ENCODE data around the gene KRT1. TPM values are rescaled to one million over a fixed set of nuclear protein-coding genes. Genes with fewer than 3 reads are reported as not detected.

KRT1 gene
- total RNA-seq, 1 experiment from 2014 or later: not detected

GRCh38 chr12:52687497-52688385, 7.5 kb upstream of the KRT1 start:
- no peak for DNase-seq (ENCODE audit: low read depth, low spot score)
- in situ Hi-C loops (cut with HindIII; ENCODE audit: low pct_unique_long_range_greater_than_20kb, low sequenced_read_pairs): no loop called here

DNA sequence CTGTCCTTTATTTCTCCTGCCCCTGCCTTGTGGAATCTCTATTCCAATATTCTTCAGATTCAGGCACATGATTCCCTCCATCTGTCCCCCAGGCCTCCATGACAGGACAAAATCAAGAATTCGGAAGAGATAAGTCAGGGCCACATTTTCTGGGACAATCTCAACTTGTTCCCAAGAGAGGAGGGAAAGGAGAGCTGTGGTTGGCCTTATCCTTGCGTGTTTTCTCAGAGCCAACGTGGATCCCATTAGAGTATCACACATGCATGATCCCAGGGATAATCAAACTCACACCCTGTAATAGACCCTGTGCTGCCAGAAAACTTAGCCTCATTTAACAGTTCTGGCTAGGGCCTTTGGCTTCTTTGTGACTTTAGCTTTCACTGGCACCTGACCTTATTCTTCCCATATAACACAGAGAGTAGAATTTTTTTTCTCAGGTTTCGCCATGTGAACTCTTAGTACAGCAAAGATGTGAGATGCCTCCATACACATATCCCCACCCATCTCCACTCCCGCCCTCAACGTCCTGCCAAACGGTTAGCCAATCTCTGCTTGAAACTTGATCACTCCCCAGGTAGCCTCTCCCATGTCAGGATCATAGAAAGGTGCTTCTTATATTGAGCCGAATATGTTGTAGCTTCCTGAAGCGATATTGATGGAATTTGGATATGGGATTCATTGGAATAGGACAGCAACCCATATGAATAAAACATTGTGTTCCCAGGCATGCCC, 6.7 kb upstream of the KRT1 start:
- in situ Hi-C loops (cut with HindIII; ENCODE audit: low pct_unique_long_range_greater_than_20kb, low sequenced_read_pairs): no loop called here
- DNase-seq (ENCODE audit: low read depth, low spot score): no peak

DNA sequence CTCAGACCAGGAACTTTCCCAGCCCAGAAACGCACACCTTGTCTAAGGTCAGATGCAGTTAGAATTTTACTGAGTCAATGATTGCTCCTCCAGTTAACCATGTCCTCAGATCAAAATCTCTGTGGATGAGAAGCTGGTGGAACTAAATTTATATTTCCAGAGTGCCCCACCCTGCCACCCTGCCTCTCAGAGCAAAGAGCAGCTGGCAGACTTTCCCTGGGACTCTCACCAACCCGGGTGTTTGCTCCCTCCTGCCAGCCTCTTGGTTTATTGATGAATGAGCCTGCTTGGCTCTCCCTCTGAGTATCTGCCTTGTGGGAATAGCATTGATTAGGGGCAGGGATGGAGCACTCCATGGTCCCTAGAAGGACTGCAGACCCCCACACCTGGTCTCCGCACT, 5.9 kb upstream of the KRT1 start:
- in situ Hi-C loops (cut with HindIII; ENCODE audit: low pct_unique_long_range_greater_than_20kb, low sequenced_read_pairs): no loop called here
- DNase-seq (ENCODE audit: low read depth, low spot score): no peak

GRCh38 chr12:52685406-52685890, 5.2 kb upstream of the KRT1 start:
- in situ Hi-C loops (cut with HindIII; ENCODE audit: low pct_unique_long_range_greater_than_20kb, low sequenced_read_pairs): no loop called here
- DNase-seq (ENCODE audit: low read depth, low spot score): no peak

DNA sequence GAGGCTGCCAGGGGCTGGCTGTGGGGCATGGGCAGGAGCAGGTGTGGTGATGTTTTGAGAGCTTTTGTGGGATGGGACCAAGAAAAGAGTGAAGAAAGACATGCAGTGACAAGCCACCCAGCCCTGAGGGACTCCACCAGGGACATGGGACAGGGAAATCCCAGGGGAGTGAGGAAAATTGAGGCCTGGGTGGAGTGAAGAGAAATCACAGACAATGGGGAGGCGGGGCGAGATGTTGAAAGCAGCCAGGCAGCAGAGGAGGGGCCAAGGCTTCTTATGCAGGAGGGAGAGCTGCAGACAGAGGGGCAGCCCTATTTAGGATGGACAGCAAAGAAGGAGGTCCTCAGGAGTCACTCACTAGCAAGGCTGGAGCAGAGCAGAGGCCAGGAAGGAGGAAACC, 4.2 kb upstream of the KRT1 start:
- in situ Hi-C loops (cut with HindIII; ENCODE audit: low pct_unique_long_range_greater_than_20kb, low sequenced_read_pairs): no loop called here
- no peak for DNase-seq (ENCODE audit: low read depth, low spot score)

- DNase-seq (ENCODE audit: low read depth, low spot score): no peak
- in situ Hi-C loops (cut with HindIII; ENCODE audit: low pct_unique_long_range_greater_than_20kb, low sequenced_read_pairs): no loop called here
Measured at GRCh38 chr12:52683575-52684300, 3.5 kb upstream of the KRT1 start.

DNA sequence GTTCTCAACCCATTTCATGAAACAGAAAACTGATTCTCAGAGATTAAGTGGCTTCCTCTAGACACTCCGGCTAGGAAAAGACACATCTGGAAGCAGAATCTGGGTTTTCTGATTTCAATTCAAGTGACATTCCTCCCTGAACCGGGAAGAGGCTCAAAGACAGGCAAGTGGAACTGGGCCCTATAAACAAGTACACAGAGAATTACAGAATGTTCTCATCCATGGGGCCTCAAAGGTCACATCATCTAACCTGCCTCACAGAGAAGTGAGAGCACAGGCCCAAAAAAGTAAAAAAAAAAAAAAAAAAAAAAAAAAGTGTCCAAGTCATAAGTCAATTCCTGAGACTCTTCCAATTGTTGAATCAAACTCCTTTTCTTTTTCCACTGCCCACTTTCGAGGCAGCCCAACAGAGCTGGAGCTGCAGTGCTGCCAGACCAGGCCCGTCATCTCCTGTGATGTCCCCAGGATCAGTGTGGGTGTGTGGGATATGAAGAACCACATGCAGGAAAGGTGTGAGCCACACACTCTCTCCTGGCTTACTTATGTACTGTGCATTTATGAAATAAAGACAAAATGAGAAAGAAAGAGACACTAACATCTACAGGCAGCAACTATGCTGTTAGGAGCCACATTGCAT, 2.8 kb upstream of the KRT1 start:
- no peak for DNase-seq (ENCODE audit: low read depth, low spot score)
- in situ Hi-C loops (cut with HindIII; ENCODE audit: low pct_unique_long_range_greater_than_20kb, low sequenced_read_pairs): no loop called here

DNA sequence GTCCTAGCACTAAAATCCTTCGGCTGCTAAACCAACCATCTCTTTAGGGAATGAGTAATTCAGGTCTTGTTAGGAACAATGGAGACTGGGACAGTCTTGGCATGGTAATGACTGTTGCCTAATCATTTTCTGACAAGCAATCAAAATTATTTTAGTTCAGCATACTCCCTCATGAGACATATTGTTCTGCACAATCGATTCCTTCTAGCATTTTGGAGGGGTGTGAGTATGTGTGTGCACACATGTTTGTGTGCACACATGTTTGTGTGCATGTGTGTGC, 2.1 kb upstream of the KRT1 start:
- in situ Hi-C loops (cut with HindIII; ENCODE audit: low pct_unique_long_range_greater_than_20kb, low sequenced_read_pairs): no loop called here
- DNase-seq (ENCODE audit: low read depth, low spot score): no peak

DNA sequence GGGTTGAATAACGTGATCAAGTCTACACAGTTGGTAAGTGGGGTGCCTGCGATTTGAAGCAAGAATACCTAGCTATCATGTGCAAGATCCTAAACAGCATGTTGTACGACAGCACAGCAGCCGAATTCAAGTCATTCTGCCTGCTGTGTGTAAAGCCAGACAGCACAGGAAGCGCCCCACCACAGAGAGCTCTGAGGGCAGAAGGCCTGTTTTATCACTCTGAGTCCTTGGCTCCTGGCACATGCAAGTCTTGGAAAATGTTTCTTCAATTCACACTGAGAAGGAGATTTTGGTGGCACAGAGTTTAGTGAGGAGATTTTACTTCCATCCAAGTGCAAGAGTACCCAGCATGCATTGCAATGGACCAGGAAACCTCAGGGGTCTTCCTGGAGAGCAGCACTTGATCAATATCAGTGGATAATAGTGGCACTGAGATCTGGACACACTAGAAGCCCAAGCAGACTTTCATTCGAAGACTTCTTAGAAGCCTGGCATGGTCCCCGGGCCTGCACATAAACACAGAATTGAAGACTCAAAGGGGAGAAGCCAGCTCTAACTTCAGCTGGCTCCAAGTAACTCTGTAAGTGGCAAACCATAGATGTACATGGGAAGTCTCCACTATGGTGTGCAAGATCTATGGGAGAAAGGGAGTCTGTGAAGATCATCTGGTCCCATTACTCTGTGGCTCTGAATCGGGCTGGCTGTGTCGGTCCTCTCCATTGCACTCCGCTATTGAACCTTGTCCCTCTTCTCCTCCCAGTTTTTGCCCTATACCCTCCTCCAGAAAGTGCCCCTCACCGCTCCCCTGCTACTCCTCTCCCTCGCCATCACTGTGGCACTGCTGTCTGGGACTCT, 1.5 kb upstream of the KRT1 start:
- DNase-seq (ENCODE audit: low read depth, low spot score): no peak
- in situ Hi-C loops (cut with HindIII; ENCODE audit: low pct_unique_long_range_greater_than_20kb, low sequenced_read_pairs): no loop called here

DNA sequence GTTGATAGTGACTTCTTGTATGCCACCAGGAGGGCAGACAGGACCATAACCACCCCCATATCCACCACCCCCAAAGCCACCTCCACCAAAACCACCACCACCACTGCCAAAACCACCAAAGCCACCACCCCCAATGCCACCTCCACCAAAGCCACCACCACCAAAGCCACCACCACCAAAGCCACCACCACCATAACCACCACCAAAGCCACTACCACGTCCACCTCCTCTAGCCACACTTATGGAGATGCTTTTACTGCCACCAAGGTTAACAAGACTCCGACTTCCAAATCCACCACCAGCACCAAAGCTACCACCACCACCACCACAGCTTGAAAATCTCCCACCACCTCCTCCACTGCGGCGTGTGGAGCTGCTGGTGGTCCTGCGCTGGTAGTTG, 332 bp downstream of the KRT1 start:
- in situ Hi-C loops (cut with HindIII; ENCODE audit: low pct_unique_long_range_greater_than_20kb, low sequenced_read_pairs): no loop called here
- no peak for DNase-seq (ENCODE audit: low read depth, low spot score)

DNA sequence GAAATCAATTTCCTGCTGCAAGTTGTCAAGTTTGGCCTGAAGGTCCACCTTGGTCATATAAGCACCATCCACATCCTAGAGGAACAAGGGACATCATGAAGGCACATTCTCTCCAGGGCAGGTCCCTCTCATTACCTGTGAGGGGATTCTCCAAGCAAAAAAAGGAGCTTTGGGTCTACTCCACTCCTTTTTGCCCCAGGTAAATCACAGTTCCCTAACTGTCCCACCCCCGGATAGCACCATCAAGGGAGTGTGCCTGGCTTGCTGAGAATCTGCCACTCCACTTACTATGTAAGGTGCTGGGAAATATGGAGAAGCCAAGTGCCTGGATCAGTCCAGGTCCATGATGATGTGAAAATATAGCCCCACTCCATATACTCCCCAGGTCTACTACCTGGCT, 2.5 kb downstream of the KRT1 start:
- in situ Hi-C loops (cut with HindIII; ENCODE audit: low pct_unique_long_range_greater_than_20kb, low sequenced_read_pairs): no loop called here
- DNase-seq (ENCODE audit: low read depth, low spot score): no peak

GRCh38 chr12:52677126-52677525, 3.1 kb downstream of the KRT1 start:
- in situ Hi-C loops (cut with HindIII; ENCODE audit: low pct_unique_long_range_greater_than_20kb, low sequenced_read_pairs): no loop called here
- DNase-seq (ENCODE audit: low read depth, low spot score): no peak

DNA sequence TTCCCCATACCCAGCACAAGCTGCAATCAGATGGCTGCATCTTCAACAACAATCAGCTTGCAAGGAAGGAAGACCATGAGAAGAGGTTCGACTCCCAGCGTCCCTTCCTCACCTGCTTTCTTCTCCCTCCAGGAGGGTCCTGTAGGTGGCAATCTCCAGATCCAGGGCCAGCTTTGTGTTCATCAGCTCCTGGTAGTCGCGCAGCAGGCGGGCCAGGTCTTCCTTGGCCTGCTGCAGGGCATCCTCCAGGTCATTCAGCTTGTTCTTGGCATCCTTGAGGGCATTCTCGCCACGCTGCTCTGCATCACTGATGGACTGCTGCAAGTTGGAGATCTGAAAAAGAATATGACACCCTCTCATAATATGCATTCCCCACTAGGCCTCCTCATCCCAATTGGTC, 4.0 kb downstream of the KRT1 start:
- DNase-seq (ENCODE audit: low read depth, low spot score): no peak
- in situ Hi-C loops (cut with HindIII; ENCODE audit: low pct_unique_long_range_greater_than_20kb, low sequenced_read_pairs): no loop called here

DNA sequence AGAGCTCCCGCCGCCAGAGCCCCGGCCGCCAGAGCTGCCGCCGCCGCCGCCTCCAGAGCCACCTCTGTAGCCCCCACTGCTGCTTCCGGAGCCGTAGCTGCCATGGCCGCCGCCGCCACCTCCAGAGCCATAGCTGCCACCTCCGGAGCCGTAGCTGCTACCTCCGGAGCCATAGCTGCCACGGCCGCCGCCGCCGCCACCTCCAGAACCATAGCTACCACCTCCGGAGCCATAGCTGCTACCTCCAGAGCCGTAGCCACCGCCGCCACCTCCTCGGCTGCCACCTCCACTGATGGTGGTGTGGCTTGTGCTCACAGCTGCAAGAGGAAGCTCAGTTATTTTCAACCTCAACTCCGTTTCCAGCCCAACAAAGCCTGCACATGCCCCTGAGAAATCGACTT, 4.9 kb downstream of the KRT1 start:
- DNase-seq (ENCODE audit: low read depth, low spot score): no peak
- in situ Hi-C loops (cut with HindIII; ENCODE audit: low pct_unique_long_range_greater_than_20kb, low sequenced_read_pairs): no loop called here

DNA sequence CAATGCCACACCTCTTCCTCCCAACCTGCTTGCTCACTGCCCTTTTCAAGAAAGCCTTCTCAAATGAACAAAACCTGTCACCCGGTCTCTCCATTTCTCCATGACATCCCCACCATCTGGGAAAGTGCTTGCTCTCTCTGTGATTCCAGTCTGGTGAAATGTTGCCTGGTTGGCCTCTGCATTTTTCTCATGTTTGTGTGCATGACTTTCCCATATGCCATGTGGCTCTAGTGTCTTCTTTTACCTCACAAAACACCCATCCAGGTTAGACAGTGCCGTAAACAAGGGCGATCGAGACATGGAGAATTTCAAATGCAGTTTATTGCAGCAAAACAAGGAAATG, 5.8 kb downstream of the KRT1 start:
- DNase-seq (ENCODE audit: low read depth, low spot score): no peak
- in situ Hi-C loops (cut with HindIII; ENCODE audit: low pct_unique_long_range_greater_than_20kb, low sequenced_read_pairs): no loop called here

DNA sequence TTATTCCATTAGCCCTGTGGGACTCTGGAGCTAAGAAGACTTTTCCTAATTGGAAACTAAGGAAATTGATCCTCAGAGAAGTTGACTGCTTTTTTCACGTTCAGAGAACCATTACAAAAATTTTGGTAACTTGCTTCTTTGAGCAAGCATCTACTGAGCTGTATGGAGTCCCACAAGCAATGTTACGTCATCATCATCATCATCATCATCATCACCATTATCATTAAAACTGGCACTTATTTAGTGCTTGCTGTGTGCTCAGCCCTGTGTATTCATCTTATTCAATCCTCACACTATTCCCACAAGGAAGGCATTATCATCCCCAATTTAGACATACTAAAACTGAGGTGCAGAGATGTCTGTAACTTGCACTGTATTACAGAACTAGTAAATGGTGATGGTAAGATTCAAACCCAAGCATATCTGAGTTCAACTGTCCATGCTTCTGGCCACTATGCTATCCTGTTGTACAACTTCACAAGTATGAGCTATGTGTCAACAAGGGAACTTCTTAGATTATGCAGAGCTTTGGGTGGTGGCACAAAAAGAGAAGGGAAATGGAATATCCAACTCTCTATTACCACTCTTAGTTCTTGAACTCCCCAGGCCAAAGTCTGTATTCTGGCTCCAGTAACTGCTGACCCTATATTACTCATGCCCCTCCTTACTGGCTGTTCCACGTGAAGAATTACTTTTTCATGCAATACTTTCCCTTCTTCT, 6.3 kb downstream of the KRT1 start:
- in situ Hi-C loops (cut with HindIII; ENCODE audit: low pct_unique_long_range_greater_than_20kb, low sequenced_read_pairs): no loop called here
- no peak for DNase-seq (ENCODE audit: low read depth, low spot score)

DNA sequence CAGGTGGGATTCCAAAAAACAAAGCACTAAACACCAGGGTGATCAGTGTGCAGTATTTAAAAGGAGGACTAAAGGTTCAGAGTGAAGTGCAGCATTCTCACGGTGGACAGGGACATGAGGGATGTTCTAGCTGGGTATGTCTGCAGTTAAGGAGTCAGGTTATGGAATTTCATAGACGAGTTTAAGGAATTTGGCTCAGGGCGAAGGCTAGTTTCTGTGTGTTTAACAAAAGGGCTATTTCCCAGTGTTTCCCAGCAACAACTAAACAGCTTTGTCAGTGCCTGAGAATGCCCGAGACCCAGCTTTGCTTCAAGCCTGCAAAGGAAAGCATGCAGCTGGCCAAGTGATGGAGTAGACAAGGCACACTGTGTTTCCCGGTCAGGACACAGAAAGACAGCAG, 7.0 kb downstream of the KRT1 start:
- no peak for DNase-seq (ENCODE audit: low read depth, low spot score)
- in situ Hi-C loops (cut with HindIII; ENCODE audit: low pct_unique_long_range_greater_than_20kb, low sequenced_read_pairs): no loop called here
